ENCODE results near the gene LIPM.
A peak's percentile ranks its signal among the peaks of the same experiment; 100 is the strongest.

LIPM gene

DNA sequence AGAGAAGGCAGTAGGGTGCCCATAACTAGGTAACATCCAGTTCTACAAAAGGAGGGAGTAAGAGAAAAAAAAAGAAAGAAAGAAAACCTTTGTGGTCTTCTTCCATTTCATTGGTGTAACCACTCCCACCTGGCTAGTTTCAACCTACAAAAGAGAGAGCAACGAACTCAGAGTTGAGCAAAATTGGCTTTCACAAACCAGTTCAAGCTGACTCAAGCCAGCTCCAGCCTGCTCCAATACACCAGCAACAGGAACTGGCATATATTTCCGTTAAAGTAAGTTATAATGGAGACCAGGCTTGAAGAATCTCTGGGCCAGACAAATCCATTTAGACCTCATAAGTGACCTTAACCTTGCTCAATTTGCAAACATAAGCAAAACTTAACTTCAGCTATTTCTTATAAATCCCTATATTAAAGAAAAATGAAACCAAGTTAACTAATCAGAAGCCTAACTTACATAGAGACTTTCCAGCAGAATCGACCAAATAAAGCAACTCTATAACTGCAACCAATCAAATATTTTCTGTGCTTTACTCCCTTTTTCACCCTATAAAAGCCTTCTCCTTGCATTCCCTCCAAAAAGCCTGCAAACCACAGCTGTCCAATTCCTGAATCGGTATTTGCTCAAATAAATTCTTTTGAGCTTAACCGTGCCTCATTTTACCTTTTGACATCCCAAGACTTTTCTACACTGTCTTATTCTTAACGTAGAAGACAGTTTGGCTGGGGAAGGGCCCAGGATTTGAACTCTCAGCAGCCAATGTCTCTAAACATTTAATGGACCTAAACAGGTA lies 39.0 kb downstream of the LIPM start:
- H3K27ac Mint-ChIP-seq = peak overlapping the region; percentile 6
- peaks cover 2% of the 10 kb centered on the region for H3K27me3 Mint-ChIP-seq
- no peaks in the 10 kb centered on the region for H3K9me3 Mint-ChIP-seq (ENCODE audit: low read depth)
- H3K36me3 Mint-ChIP-seq = peaks cover 3% of the 10 kb centered on the region
- no peak overlapping the region for H3K4me3 Mint-ChIP-seq
- H3K4me1 Mint-ChIP-seq (ENCODE audit: low read depth) = peaks cover 2% of the 10 kb centered on the region

- no peak overlapping the region for H3K27ac Mint-ChIP-seq
These were observed 40.6 kb downstream of the LIPM start for GRCh38 chr10:88843171-88843570.

GRCh38 chr10:88848499-88848898 lies 46.0 kb downstream of the LIPM start:
- Mint-ChIP-seq H3K4me1 (ENCODE audit: low read depth) (peaks cover 16% of the 10 kb centered on the region), H3K4me3 (no peak overlapping the region), H3K36me3 (peaks cover 3% of the 10 kb centered on the region), H3K27ac (peak overlapping the region; percentile 35), H3K27me3 (peaks cover 2% of the 10 kb centered on the region), H3K9me3 (ENCODE audit: low read depth) (no peaks in the 10 kb centered on the region)

More at GRCh38 chr10:88843171-88843570, 40.6 kb downstream of the LIPM start:
- Mint-ChIP-seq H3K4me3 (no peak overlapping the region), H3K27me3 (peaks cover 2% of the 10 kb centered on the region), H3K4me1 (ENCODE audit: low read depth) (peaks cover 4% of the 10 kb centered on the region), H3K9me3 (ENCODE audit: low read depth) (no peaks in the 10 kb centered on the region), H3K36me3 (peaks cover 3% of the 10 kb centered on the region)

DNA sequence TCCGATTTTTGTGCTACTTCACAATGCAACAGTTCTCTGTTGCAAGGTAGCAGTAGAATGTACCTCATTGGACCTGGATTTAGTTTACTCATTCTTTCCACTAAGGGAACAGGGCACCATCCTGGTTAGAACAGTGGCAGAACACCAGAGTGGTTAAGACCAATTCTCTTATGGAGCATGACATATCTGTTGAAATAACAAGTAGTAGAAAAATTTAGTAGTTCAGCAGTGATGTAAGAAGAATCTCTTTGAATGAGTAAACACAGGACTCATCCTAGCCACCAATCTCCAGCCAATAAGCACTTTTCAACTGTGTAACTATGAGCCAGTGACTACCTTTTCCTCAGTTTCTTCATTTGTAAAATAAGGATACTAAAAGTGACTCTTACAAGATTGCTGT lies 46.7 kb downstream of the LIPM start:
- Mint-ChIP-seq H3K9me3 (ENCODE audit: low read depth) (no peaks in the 10 kb centered on the region), H3K36me3 (peaks cover 3% of the 10 kb centered on the region), H3K4me3 (no peak overlapping the region), H3K27ac (peak overlapping the region; percentile 36), H3K4me1 (ENCODE audit: low read depth) (peaks cover 16% of the 10 kb centered on the region), H3K27me3 (no peaks in the 10 kb centered on the region)

DNA sequence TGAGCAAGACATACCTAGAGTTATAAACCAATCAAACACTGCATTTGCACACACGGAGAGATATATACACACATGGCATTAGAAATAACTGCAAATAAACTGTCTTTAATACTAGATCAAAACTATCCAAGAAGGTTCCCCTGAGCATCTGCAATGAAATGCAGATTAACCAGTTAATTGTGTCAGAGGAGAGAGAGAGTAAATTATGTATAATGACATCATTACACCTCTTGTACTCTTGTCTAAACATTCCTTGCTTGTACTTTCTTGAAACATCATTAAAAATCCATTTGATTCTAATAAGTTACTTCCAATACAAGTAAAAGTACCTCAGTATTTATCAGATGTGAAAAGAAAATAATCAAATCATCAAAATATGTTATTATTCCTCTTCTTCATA lies 48.2 kb downstream of the LIPM start:
- Mint-ChIP-seq H3K9me3 (ENCODE audit: low read depth) (no peaks in the 10 kb centered on the region), H3K4me1 (ENCODE audit: low read depth) (peaks cover 16% of the 10 kb centered on the region), H3K4me3 (no peak overlapping the region), H3K36me3 (no peaks in the 10 kb centered on the region), H3K27ac (no peak overlapping the region), H3K27me3 (no peaks in the 10 kb centered on the region)

DNA sequence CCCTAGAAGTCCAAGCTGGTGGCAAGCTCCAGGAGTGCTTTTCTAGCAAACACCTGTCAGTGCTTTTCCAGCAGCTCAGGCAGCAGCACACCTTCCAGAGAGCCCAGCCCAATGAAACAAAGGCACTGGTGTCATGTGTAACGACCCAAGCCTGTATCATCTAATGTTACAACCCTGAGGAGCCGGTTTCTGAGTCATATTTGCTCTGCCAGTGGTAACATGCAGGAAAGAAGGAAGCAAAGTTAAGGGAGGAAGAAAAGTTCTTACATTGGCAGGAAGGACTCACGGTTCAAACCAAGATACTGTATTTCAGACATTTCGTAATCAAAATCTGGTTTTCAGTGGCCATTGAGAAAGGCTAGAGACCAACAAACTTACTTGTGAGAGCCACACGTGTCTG lies 49.2 kb downstream of the LIPM start, which contains the start of gene ANKRD22:
Gene ANKRD22, minus strand, starts transcription at position 139 of the 400 bp plus-strand sequence. CDS start 237 bp downstream, outside the sequence.
- Mint-ChIP-seq H3K9me3 (ENCODE audit: low read depth) (no peaks in the 10 kb centered on the region), H3K27ac (no peak within 1 kb of the TSS), H3K27me3 (no peaks in the 10 kb centered on the region), H3K4me1 (ENCODE audit: low read depth) (peaks cover 16% of the 10 kb centered on the region), H3K4me3 (no peak within 1 kb of the TSS), H3K36me3 (no peaks in the 10 kb centered on the region)

- peaks cover 16% of the 10 kb centered on the region for H3K4me1 Mint-ChIP-seq (ENCODE audit: low read depth)
- no peak overlapping the region for H3K27ac Mint-ChIP-seq
- H3K9me3 Mint-ChIP-seq (ENCODE audit: low read depth) = no peaks in the 10 kb centered on the region
- H3K27me3 Mint-ChIP-seq = no peaks in the 10 kb centered on the region
- H3K4me3 Mint-ChIP-seq = no peak overlapping the region
- no peaks in the 10 kb centered on the region for H3K36me3 Mint-ChIP-seq
These were observed 49.8 kb downstream of the LIPM start for GRCh38 chr10:88852327-88852726.

GRCh38 chr10:88853155-88853881 lies 50.8 kb downstream of the LIPM start:
- no peaks in the 10 kb centered on the region for H3K36me3 Mint-ChIP-seq
- peaks cover 16% of the 10 kb centered on the region for H3K4me1 Mint-ChIP-seq (ENCODE audit: low read depth)
- no peaks in the 10 kb centered on the region for H3K27me3 Mint-ChIP-seq
- no peak overlapping the region for H3K4me3 Mint-ChIP-seq
- H3K9me3 Mint-ChIP-seq (ENCODE audit: low read depth) = no peaks in the 10 kb centered on the region
- H3K27ac Mint-ChIP-seq = no peak overlapping the region

GRCh38 chr10:88854684-88855083 lies 52.2 kb downstream of the LIPM start:
- Mint-ChIP-seq H3K27ac (no peak overlapping the region), H3K4me1 (ENCODE audit: low read depth) (peaks cover 7% of the 10 kb centered on the region), H3K36me3 (no peaks in the 10 kb centered on the region), H3K4me3 (no peak overlapping the region), H3K27me3 (no peaks in the 10 kb centered on the region), H3K9me3 (ENCODE audit: low read depth) (no peaks in the 10 kb centered on the region)

DNA sequence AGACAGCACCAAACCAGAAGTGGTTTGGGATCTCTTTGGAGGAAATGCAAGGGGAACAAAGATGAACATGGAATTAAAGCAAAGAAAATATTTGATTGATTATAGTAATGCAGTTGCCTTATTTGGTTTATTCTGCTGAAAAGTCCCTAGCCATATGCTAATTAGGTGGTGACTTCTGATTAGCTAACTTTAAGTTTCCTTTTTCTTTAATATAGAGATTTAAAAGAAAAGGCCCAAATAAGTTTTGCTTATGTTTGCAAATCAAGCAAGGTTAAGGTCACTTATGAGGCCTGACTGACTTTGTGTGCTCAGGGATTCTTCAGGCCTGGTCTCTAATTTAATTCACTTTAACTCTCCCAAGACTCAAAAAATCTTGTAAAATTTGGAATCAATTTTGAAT lies 55.3 kb downstream of the LIPM start:
- Mint-ChIP-seq H3K27me3 (no peaks in the 10 kb centered on the region), H3K4me1 (ENCODE audit: low read depth) (peaks cover 7% of the 10 kb centered on the region), H3K4me3 (no peak overlapping the region), H3K36me3 (no peaks in the 10 kb centered on the region), H3K27ac (no peak overlapping the region), H3K9me3 (ENCODE audit: low read depth) (no peaks in the 10 kb centered on the region)

GRCh38 chr10:88858491-88858890 lies 56.0 kb downstream of the LIPM start:
- no peak overlapping the region for H3K27ac Mint-ChIP-seq
- H3K36me3 Mint-ChIP-seq = no peaks in the 10 kb centered on the region
- no peaks in the 10 kb centered on the region for H3K9me3 Mint-ChIP-seq (ENCODE audit: low read depth)
- no peak overlapping the region for H3K4me3 Mint-ChIP-seq
- no peaks in the 10 kb centered on the region for H3K27me3 Mint-ChIP-seq
- H3K4me1 Mint-ChIP-seq (ENCODE audit: low read depth) = peaks cover 4% of the 10 kb centered on the region

DNA sequence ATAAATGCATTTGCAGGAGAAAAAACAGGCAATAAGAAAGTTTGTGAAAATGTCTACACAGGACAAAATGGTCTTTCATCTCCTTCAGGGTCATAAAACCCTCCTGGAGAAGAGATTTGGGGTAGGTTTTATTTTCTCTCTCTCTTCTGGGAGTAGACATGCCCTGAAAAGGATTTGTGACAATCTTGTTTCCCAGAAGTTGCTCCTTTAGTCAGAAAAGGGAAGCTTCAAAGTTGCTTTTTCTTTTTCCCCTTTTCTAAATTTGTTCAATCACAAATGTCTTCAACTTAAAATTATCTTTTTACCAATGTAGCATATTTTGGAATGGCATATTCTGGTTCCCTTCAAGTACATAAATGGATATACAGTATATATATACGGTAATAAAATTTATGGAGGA lies 58.5 kb downstream of the LIPM start:
- Mint-ChIP-seq H3K27me3 (peaks cover 1% of the 10 kb centered on the region), H3K36me3 (no peaks in the 10 kb centered on the region), H3K4me1 (ENCODE audit: low read depth) (peaks cover 4% of the 10 kb centered on the region), H3K27ac (no peak overlapping the region), H3K4me3 (no peak overlapping the region), H3K9me3 (ENCODE audit: low read depth) (no peaks in the 10 kb centered on the region)

DNA sequence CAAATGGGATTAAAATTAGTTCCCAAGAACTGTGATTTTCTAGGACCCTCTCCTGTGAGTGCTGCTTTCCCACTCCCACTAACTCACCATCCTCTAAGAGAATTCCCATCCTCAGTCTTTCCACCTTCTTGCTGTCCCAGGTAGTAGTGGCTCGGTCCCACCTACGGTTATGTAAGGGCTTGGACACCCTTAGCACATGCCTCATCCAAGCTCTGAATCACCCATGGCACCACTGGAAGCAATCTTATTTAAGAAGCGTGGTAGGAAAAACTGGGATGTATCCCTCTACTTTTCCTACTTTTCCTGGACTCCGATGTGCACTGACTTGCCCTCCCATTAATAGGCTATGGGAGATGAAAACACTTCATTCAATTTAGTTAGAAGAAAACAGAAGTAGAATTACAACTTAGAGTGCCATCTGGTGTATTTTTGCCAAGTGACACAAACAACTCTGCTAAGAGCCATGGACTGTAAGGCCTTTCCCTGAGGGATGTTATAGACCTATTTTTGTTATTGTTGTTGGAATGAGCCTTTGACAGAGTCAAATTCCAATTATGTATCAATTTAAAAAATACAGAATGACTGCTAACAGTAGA lies 62.8 kb downstream of the LIPM start:
- H3K27me3 Mint-ChIP-seq = peaks cover 2% of the 10 kb centered on the region
- H3K9me3 Mint-ChIP-seq (ENCODE audit: low read depth) = no peaks in the 10 kb centered on the region
- no peak overlapping the region for H3K4me3 Mint-ChIP-seq
- no peaks in the 10 kb centered on the region for H3K36me3 Mint-ChIP-seq
- no peaks in the 10 kb centered on the region for H3K4me1 Mint-ChIP-seq (ENCODE audit: low read depth)
- H3K27ac Mint-ChIP-seq = no peak overlapping the region

- H3K9me3 Mint-ChIP-seq (ENCODE audit: low read depth) = no peaks in the 10 kb centered on the region
- H3K27ac Mint-ChIP-seq = no peak overlapping the region
- no peaks in the 10 kb centered on the region for H3K36me3 Mint-ChIP-seq
- no peak overlapping the region for H3K4me3 Mint-ChIP-seq
- H3K4me1 Mint-ChIP-seq (ENCODE audit: low read depth) = no peaks in the 10 kb centered on the region
- peaks cover 2% of the 10 kb centered on the region for H3K27me3 Mint-ChIP-seq
These were observed 63.9 kb downstream of the LIPM start for GRCh38 chr10:88866454-88866853.

GRCh38 chr10:88870089-88870488 lies 67.6 kb downstream of the LIPM start:
- Mint-ChIP-seq H3K4me3 (no peak overlapping the region), H3K27ac (no peak overlapping the region), H3K9me3 (ENCODE audit: low read depth) (no peaks in the 10 kb centered on the region), H3K36me3 (no peaks in the 10 kb centered on the region), H3K27me3 (peaks cover 2% of the 10 kb centered on the region), H3K4me1 (ENCODE audit: low read depth) (no peaks in the 10 kb centered on the region)
